GM12878 (cell line): Measurements from ENCODE around the gene GSTO1. TPM values are rescaled to one million over a fixed set of nuclear protein-coding genes. Genes with fewer than 3 reads are reported as not detected.

Source experiments
- ATAC-seq: fragments of 200-7000 bp; cut with Tn5 transposase; 3 replicates; pipeline ENCODE4 v1.9.1; 2020; ENCODE audit warnings: mild to moderate bottlenecking, moderate library complexity
- BruUV-seq: library from RNA; stranded (reverse); fragments of 400-500 nt; replicated peaks from 2 replicates; lab custom pipeline; 2021; lab: Mats Ljungman, UMichigan
- CTCF ChIA-PET: fragments of 300-600 bp; sonication (Branson Sonifier 250); formaldehyde crosslinking; extraction: SDS; loops from one replicate; lab custom pipeline; 2021; ENCODE audit warnings: inconsistent platforms; lab: Yijun Ruan, JAX
- POLR2A ChIA-PET: fragments of 350-600 bp; formaldehyde crosslinking; extraction: SDS; loops from one replicate; lab custom pipeline; 2021; ENCODE audit warnings: inconsistent platforms; lab: Charles Lee
- RAD21 ChIA-PET: fragments of 300-600 bp; sonication (Branson Sonifier 250); formaldehyde crosslinking; loops from one replicate; lab custom pipeline; 2023; ENCODE audit warnings: antibody characterized with exemption; ENCODE audit not compliant: unreplicated experiment; lab: Charles Lee
- SMC1A ChIA-PET: fragments of 300-600 bp; sonication (Branson Sonifier 250); formaldehyde crosslinking; loops from one replicate; lab custom pipeline; 2023; ENCODE audit not compliant: unreplicated experiment, uncharacterized antibody; lab: Charles Lee
- DNase-seq: peaks from one replicate; pipeline ENCODE4 v3.0.0-alpha.2; 2011; ENCODE audit warnings: low read depth, low spot score
- FAIRE-seq: peaks from 3 replicates; lab custom pipeline; 2011; peaks lifted over from hg19 to GRCh38; lab: Jason Lieb, UNC
- H2AFZ ChIP-seq: 2 replicates; pipeline ENCODE4 v1.6.0; 2011; ENCODE audit warnings: low read depth, low read length, control low read depth; ENCODE audit not compliant: control insufficient read depth
- H3K27ac ChIP-seq: 2 replicates; pipeline ENCODE4 v1.5.1; 2011; ENCODE audit warnings: control low read depth; ENCODE audit not compliant: control insufficient read depth, insufficient read depth
- H3K27me3 ChIP-seq, 2 experiments: replicated peaks in 1 of 2; 2 replicates each; pipeline versions ENCODE4 v1.6.0 to v1.6.1; 2011; ENCODE audit warnings: low read length in 1 of 2; ENCODE audit not compliant: control insufficient read depth in 2 of 2, insufficient read depth in 2 of 2
- H3K36me3 ChIP-seq, 2 experiments: 2 replicates each; pipeline ENCODE4 v1.5.1; 2011; ENCODE audit warnings: low read length in 1 of 2; ENCODE audit not compliant: control insufficient read depth in 2 of 2, insufficient read depth in 2 of 2
- H3K4me1 ChIP-seq: 2 replicates; pipeline ENCODE4 v1.6.1; 2011; ENCODE audit warnings: mild to moderate bottlenecking, low read length, moderate library complexity, mixed read lengths; ENCODE audit not compliant: control insufficient read depth, insufficient read depth
- H3K4me2 ChIP-seq: 2 replicates; pipeline ENCODE4 v1.6.0; 2011; ENCODE audit warnings: control low read depth; ENCODE audit not compliant: control insufficient read depth, insufficient read depth
- H3K4me3 ChIP-seq: fragments of 200-600 bp; sonication (generic); 2 replicates; pipeline ENCODE4 v1.5.1; 2016
- H3K79me2 ChIP-seq: 2 replicates; pipeline ENCODE4 v1.6.0; 2011; ENCODE audit warnings: low read length; ENCODE audit not compliant: control insufficient read depth, insufficient read depth
- H3K9ac ChIP-seq: 2 replicates; pipeline ENCODE4 v1.8.0; 2011; ENCODE audit warnings: low read length, control low read depth, mixed read lengths; ENCODE audit not compliant: control insufficient read depth, insufficient read depth
- H3K9me3 ChIP-seq: replicated peaks from 3 replicates; pipeline ENCODE4 v1.5.1; 2011; ENCODE audit warnings: mild to moderate bottlenecking, low read length; ENCODE audit not compliant: control insufficient read depth, insufficient read depth
- H4K20me1 ChIP-seq: 2 replicates; pipeline ENCODE4 v1.6.0; 2011; ENCODE audit not compliant: control insufficient read depth, insufficient read depth
- CHD1 ChIP-seq: IDR thresholded peaks from 2 replicates; pipeline ENCODE4 v1.6.1; 2012; ENCODE audit warnings: low read depth, low read length, improper control_type of control experiment
- CREM ChIP-seq: IDR thresholded peaks from 2 replicates; pipeline ENCODE4 v1.6.1; 2014; ENCODE audit warnings: antibody characterized with exemption, low read depth
- ELK1 ChIP-seq: IDR thresholded peaks from 2 replicates; pipeline ENCODE4 v1.6.1; 2012; ENCODE audit warnings: low read depth, low read length, improper control_type of control experiment
- HSF1 ChIP-seq: fragments of 150-350 bp; IDR thresholded peaks from 2 replicates; pipeline ENCODE4 v1.6.1; 2014; ENCODE audit warnings: mild to moderate bottlenecking, low read depth, low read length
- MXI1 ChIP-seq: fragments of 150-350 bp; IDR thresholded peaks from 2 replicates; pipeline ENCODE4 v1.6.1; 2011; ENCODE audit warnings: low read depth, mild to moderate bottlenecking, inconsistent platforms, low read length, improper control_type of control experiment
- RAD51 ChIP-seq: fragments of 450-650 bp; IDR thresholded peaks from 2 replicates; pipeline ENCODE4 v1.6.1; 2016; ENCODE audit warnings: moderate library complexity, mild to moderate bottlenecking, inconsistent platforms
- RELB ChIP-seq: fragments of 450-650 bp; IDR thresholded peaks from 2 replicates; pipeline ENCODE4 v1.6.1; 2017; ENCODE audit warnings: low read depth, mild to moderate bottlenecking, moderate library complexity
- RUNX3 ChIP-seq: IDR thresholded peaks from 2 replicates; pipeline ENCODE4 v1.6.1; 2012; ENCODE audit warnings: low read length, inconsistent platforms
- SKIL ChIP-seq: fragments of 450-650 bp; IDR thresholded peaks from 2 replicates; pipeline ENCODE4 v1.6.1; 2017; ENCODE audit warnings: mild to moderate bottlenecking, low read depth, inconsistent platforms; ENCODE audit not compliant: poor library complexity, severe bottlenecking
- SMARCA5 ChIP-seq: fragments of 450-650 bp; IDR thresholded peaks from 2 replicates; pipeline ENCODE4 v1.6.1; 2017; ENCODE audit warnings: mild to moderate bottlenecking
- SREBF2 ChIP-seq: IDR thresholded peaks from 2 replicates; pipeline ENCODE4 v1.6.1; 2012; ENCODE audit warnings: mild to moderate bottlenecking, low read length
- SUZ12 ChIP-seq: fragments of 200-600 bp; sonication (generic); IDR thresholded peaks from one replicate; pipeline ENCODE4 v1.6.1; 2018; ENCODE audit warnings: antibody characterized with exemption, mild to moderate bottlenecking; ENCODE audit not compliant: unreplicated experiment
- ZBTB11 ChIP-seq: fragments of 450-650 bp; formaldehyde crosslinking; IDR thresholded peaks from 2 replicates; pipeline ENCODE4 v1.5.0; 2022; ENCODE audit warnings: mild to moderate bottlenecking, missing genetic modification characterization
- WGBS: methylation state at CpG from one replicate; pipeline ENCODE4 v1.1.6; 2016; ENCODE audit warnings: low lambda C conversion rate; ENCODE audit not compliant: insufficient replicate concordance, insufficient coverage; ENCODE audit errors: missing lambda C conversion rate; 5-methylcytosine and 5-hydroxymethylcytosine counted together
- in situ Hi-C: fragments of 300-500 bp; cut with MboI; formaldehyde crosslinking; loops from 9 replicates; pipeline ENCODE4 v1.14.3; 2018; ENCODE audit warnings: mixed read lengths
- intact Hi-C: fragments of 100-400 bp; cut with micrococcal nuclease; formaldehyde crosslinking; loops from one replicate; pipeline ENCODE4 v1.14.2; 2022; ENCODE audit not compliant: unreplicated experiment
- polyA plus RNA-seq, 11 experiments: library from polyadenylated mRNA; depleted of rRNA in 4 of 11; unstranded in 6 of 11; stranded (reverse) in 5 of 11; fragments of >200 nt; fragmentation: Nextera tagmentation in 4 of 11; fragmentation: Illumina TruSeq in 1 of 11; extraction: Ambion mirVana in 4 of 11; extraction: Trizol in 1 of 11; gene quantifications; 1 replicate in 1 of 11; 2 replicates in 10 of 11; pipeline versions ENCODE4 v1.2.1 to v1.2.3, GENCODE V29; 2011 to 2016; ENCODE audit warnings: inconsistent platforms in 2 of 11, missing spikeins in 2 of 11, low read depth in 1 of 11
- total RNA-seq, 4 experiments: library from RNA; depleted of rRNA in 3 of 4; stranded (reverse); fragments of >200 nt in 3 of 4; fragmentation: Illumina TruSeq in 1 of 4; extraction: Trizol in 1 of 4; gene quantifications; 2 replicates each; pipeline versions ENCODE4 v1.2.1 to v1.2.3, GENCODE V29; 2013 to 2021

The GSTO1 gene
- total and polyA plus RNA-seq, 10 of the 15 experiments (the other 5 are each of a cell fraction or from before 2014, with no cell fraction given), result 53.1 to 197 (median 112) TPM

- no peak for TF ChIP-seq SKIL
- TF ChIP-seq HSF1, result no peak
- no peak for TF ChIP-seq SMARCA5
- TF ChIP-seq, all 136 proteins: peak for 0
Observed at GRCh38 chr10:104223304-104223703, 31.4 kb upstream of the GSTO1 start (continued).

GRCh38 chr10:104230490-104230889 is 24.2 kb upstream of the GSTO1 start:
- Histone ChIP-seq H3K9ac (no peak overlapping the region), H3K4me1 (no peaks in the 10 kb centered on the region), H3K4me2 (no peak overlapping the region), H3K27ac (no peak overlapping the region), H3K4me3 (no peak overlapping the region), H4K20me1 (no peaks in the 10 kb centered on the region), H2AFZ (no peak overlapping the region), H3K36me3 (no peaks in the 10 kb centered on the region), H3K9me3 (no peaks in the 10 kb centered on the region), H3K79me2 (no peaks in the 10 kb centered on the region), H3K27me3 (no peaks in the 10 kb centered on the region)
- RAD21 ChIA-PET, result no interaction called here
- CTCF ChIA-PET, result interaction anchor here (0.6 to 1.3 kb wide), 2 partner anchors 28 to 342 kb away, joined by 3 to 4 read pairs; no protein-coding TSS in a partner anchor
- WGBS, result 2% methylated on average over 4 of the region's 4 CpGs
- in situ Hi-C loops (no loop called here), intact Hi-C loops (no loop called here)
- ATAC-seq (peak; percentile 10; the same call in 1 of the 3 replicates), DNase-seq (no peak), FAIRE-seq (no peak)
- POLR2A ChIA-PET, result no interaction called here
- SMC1A ChIA-PET, result no interaction called here
- no TSS peak for BruUV-seq
- TF ChIP-seq MXI1, result no peak
- no peak for TF ChIP-seq ELK1
- TF ChIP-seq RAD51, result no peak
- no peak for TF ChIP-seq ZBTB11 (CRISPR knock-in tag)
- TF ChIP-seq CHD1, result no peak
- no peak for TF ChIP-seq SREBF2
- TF ChIP-seq RELB, result no peak
- peak; percentile 64 for TF ChIP-seq RUNX3
- TF ChIP-seq SUZ12, result no peak
- TF ChIP-seq CREM, result peak; percentile 25; the same call in 1 of the 2 replicates
